Measurements from ENCODE around the gene CDK11A.

Gene CDK11A

GRCh38 chr1:1724035-1724864 is at the start of gene CDK11A:
Gene CDK11A (minus strand): TSS chr1:1724357. CDS start chr1:1722818, 1,539 bp downstream.
- DNase-seq (ENCODE audit: low read depth) = peak; percentile 96

GRCh38 chr1:1773874-1774273 is 49.7 kb upstream of the CDK11A start:
- no peak for DNase-seq (ENCODE audit: low read depth)

- no peak for DNase-seq (ENCODE audit: low read depth)
These were observed 46.9 kb upstream of the CDK11A start for GRCh38 chr1:1771096-1771495.

- DNase-seq (ENCODE audit: low read depth) = no peak
These were observed 45.9 kb upstream of the CDK11A start for GRCh38 chr1:1770102-1770501.

- no peak for DNase-seq (ENCODE audit: low read depth)
These were observed 44.3 kb upstream of the CDK11A start for GRCh38 chr1:1768249-1768992.

GRCh38 chr1:1764876-1765470 is 40.8 kb upstream of the CDK11A start:
- DNase-seq (ENCODE audit: low read depth) = no peak

- no peak for DNase-seq (ENCODE audit: low read depth)
These were observed 39.8 kb upstream of the CDK11A start for GRCh38 chr1:1763657-1764621.

GRCh38 chr1:1761504-1762376 is 37.6 kb upstream of the CDK11A start:
- DNase-seq (ENCODE audit: low read depth) = no peak

- no peak for DNase-seq (ENCODE audit: low read depth)
These were observed 36.6 kb upstream of the CDK11A start for GRCh38 chr1:1760715-1761114.

GRCh38 chr1:1760345-1760650 is 36.1 kb upstream of the CDK11A start:
- no peak for DNase-seq (ENCODE audit: low read depth)

GRCh38 chr1:1759456-1760344 is 35.5 kb upstream of the CDK11A start:
- no peak for DNase-seq (ENCODE audit: low read depth)

GRCh38 chr1:1758692-1759455 is 34.7 kb upstream of the CDK11A start:
- DNase-seq (ENCODE audit: low read depth) = no peak

GRCh38 chr1:1758059-1758621 is 34.0 kb upstream of the CDK11A start:
- no peak for DNase-seq (ENCODE audit: low read depth)

GRCh38 chr1:1757422-1758058 is 33.4 kb upstream of the CDK11A start:
- no peak for DNase-seq (ENCODE audit: low read depth)

GRCh38 chr1:1756661-1757421 is 32.7 kb upstream of the CDK11A start:
- DNase-seq (ENCODE audit: low read depth) = no peak

GRCh38 chr1:1755852-1756251 is 31.7 kb upstream of the CDK11A start:
- DNase-seq (ENCODE audit: low read depth) = no peak

GRCh38 chr1:1755426-1755825 is 31.3 kb upstream of the CDK11A start:
- DNase-seq (ENCODE audit: low read depth) = no peak
